Measurements from ENCODE around the gene ERG28.

Gene ERG28

GRCh38 chr14:75649337-75649736 is 11.3 kb downstream of the ERG28 start:
- Histone ChIP-seq H3K9ac (ENCODE audit: insufficient read length, low read depth) (no peak overlapping the region), H3K9me3 (ENCODE audit: insufficient read depth, low read length) (no peaks in the 10 kb centered on the region), H3K27me3 (ENCODE audit: insufficient read depth, insufficient read length) (no peaks in the 10 kb centered on the region), H3K4me1 (ENCODE audit: insufficient read depth, insufficient read length) (no peaks in the 10 kb centered on the region), H3K4me3 (ENCODE audit: insufficient read length, low read depth) (no peak overlapping the region), H3K36me3 (ENCODE audit: insufficient read depth, insufficient read length, low read length) (peaks cover 43% of the 10 kb centered on the region)
- DNase-seq (ENCODE audit: low read depth, low spot score): no peak
- TF ChIP-seq YY1 (IDR thresholded peaks at IDR 0.05; ENCODE audit: insufficient read depth, insufficient read length): no peak
- TF ChIP-seq SUZ12 (IDR thresholded peaks at IDR 0.05; ENCODE audit: extremely low read depth, insufficient read depth, insufficient read length): no peak
- no peak for TF ChIP-seq ZNF274 (IDR thresholded peaks at IDR 0.05; ENCODE audit: low read depth, low read length)

GRCh38 chr14:75648066-75648838 is 12.4 kb downstream of the ERG28 start:
- Histone ChIP-seq H3K4me3 (ENCODE audit: insufficient read length, low read depth) (no peak overlapping the region), H3K9me3 (ENCODE audit: insufficient read depth, low read length) (no peaks in the 10 kb centered on the region), H3K36me3 (ENCODE audit: insufficient read depth, insufficient read length, low read length) (peaks cover 43% of the 10 kb centered on the region), H3K27me3 (ENCODE audit: insufficient read depth, insufficient read length) (no peaks in the 10 kb centered on the region), H3K9ac (ENCODE audit: insufficient read length, low read depth) (no peak overlapping the region), H3K4me1 (ENCODE audit: insufficient read depth, insufficient read length) (no peaks in the 10 kb centered on the region)
- DNase-seq (ENCODE audit: low read depth, low spot score): no peak
- TF ChIP-seq ZNF274 (IDR thresholded peaks at IDR 0.05; ENCODE audit: low read depth, low read length) (no peak), SUZ12 (IDR thresholded peaks at IDR 0.05; ENCODE audit: extremely low read depth, insufficient read depth, insufficient read length) (no peak), YY1 (IDR thresholded peaks at IDR 0.05; ENCODE audit: insufficient read depth, insufficient read length) (no peak)

- Histone ChIP-seq H3K36me3 (ENCODE audit: insufficient read depth, insufficient read length, low read length) (peaks cover 40% of the 10 kb centered on the region), H3K4me3 (ENCODE audit: insufficient read length, low read depth) (no peak overlapping the region), H3K9ac (ENCODE audit: insufficient read length, low read depth) (no peak overlapping the region), H3K9me3 (ENCODE audit: insufficient read depth, low read length) (no peaks in the 10 kb centered on the region), H3K27me3 (ENCODE audit: insufficient read depth, insufficient read length) (no peaks in the 10 kb centered on the region), H3K4me1 (ENCODE audit: insufficient read depth, insufficient read length) (no peaks in the 10 kb centered on the region)
- no peak for DNase-seq (ENCODE audit: low read depth, low spot score)
- no peak for TF ChIP-seq ZNF274 (IDR thresholded peaks at IDR 0.05; ENCODE audit: low read depth, low read length)
- no peak for TF ChIP-seq SUZ12 (IDR thresholded peaks at IDR 0.05; ENCODE audit: extremely low read depth, insufficient read depth, insufficient read length)
- TF ChIP-seq YY1 (IDR thresholded peaks at IDR 0.05; ENCODE audit: insufficient read depth, insufficient read length): no peak
These were observed 13.0 kb downstream of the ERG28 start for GRCh38 chr14:75647640-75648039.

GRCh38 chr14:75646762-75647161 is 13.9 kb downstream of the ERG28 start:
- Histone ChIP-seq H3K36me3 (ENCODE audit: insufficient read depth, insufficient read length, low read length) (peaks cover 37% of the 10 kb centered on the region), H3K9ac (ENCODE audit: insufficient read length, low read depth) (no peak overlapping the region), H3K9me3 (ENCODE audit: insufficient read depth, low read length) (no peaks in the 10 kb centered on the region), H3K27me3 (ENCODE audit: insufficient read depth, insufficient read length) (no peaks in the 10 kb centered on the region), H3K4me1 (ENCODE audit: insufficient read depth, insufficient read length) (no peaks in the 10 kb centered on the region), H3K4me3 (ENCODE audit: insufficient read length, low read depth) (no peak overlapping the region)
- no peak for DNase-seq (ENCODE audit: low read depth, low spot score)
- no peak for TF ChIP-seq ZNF274 (IDR thresholded peaks at IDR 0.05; ENCODE audit: low read depth, low read length)
- TF ChIP-seq SUZ12 (IDR thresholded peaks at IDR 0.05; ENCODE audit: extremely low read depth, insufficient read depth, insufficient read length): no peak
- no peak for TF ChIP-seq YY1 (IDR thresholded peaks at IDR 0.05; ENCODE audit: insufficient read depth, insufficient read length)

- H3K9me3 ChIP-seq (ENCODE audit: insufficient read depth, low read length): no peaks in the 10 kb centered on the region
- TF ChIP-seq YY1 (IDR thresholded peaks at IDR 0.05; ENCODE audit: insufficient read depth, insufficient read length) (no peak), ZNF274 (IDR thresholded peaks at IDR 0.05; ENCODE audit: low read depth, low read length) (no peak), SUZ12 (IDR thresholded peaks at IDR 0.05; ENCODE audit: extremely low read depth, insufficient read depth, insufficient read length) (no peak)
- H3K27me3 ChIP-seq (ENCODE audit: insufficient read depth, insufficient read length): no peaks in the 10 kb centered on the region
- no peaks in the 10 kb centered on the region for H3K4me1 ChIP-seq (ENCODE audit: insufficient read depth, insufficient read length)
- DNase-seq (ENCODE audit: low read depth, low spot score): no peak
- no peak overlapping the region for H3K9ac ChIP-seq (ENCODE audit: insufficient read length, low read depth)
- peaks cover 25% of the 10 kb centered on the region for H3K36me3 ChIP-seq (ENCODE audit: insufficient read depth, insufficient read length, low read length)
- no peak overlapping the region for H3K4me3 ChIP-seq (ENCODE audit: insufficient read length, low read depth)
These were observed 15.6 kb downstream of the ERG28 start for GRCh38 chr14:75645056-75645455.

- no peaks in the 10 kb centered on the region for H3K9me3 ChIP-seq (ENCODE audit: insufficient read depth, low read length)
- DNase-seq (ENCODE audit: low read depth, low spot score): no peak
- H3K4me1 ChIP-seq (ENCODE audit: insufficient read depth, insufficient read length): no peaks in the 10 kb centered on the region
- H3K27me3 ChIP-seq (ENCODE audit: insufficient read depth, insufficient read length): no peaks in the 10 kb centered on the region
- no peak overlapping the region for H3K4me3 ChIP-seq (ENCODE audit: insufficient read length, low read depth)
- H3K9ac ChIP-seq (ENCODE audit: insufficient read length, low read depth): no peak overlapping the region
- peaks cover 15% of the 10 kb centered on the region for H3K36me3 ChIP-seq (ENCODE audit: insufficient read depth, insufficient read length, low read length)
- TF ChIP-seq ZNF274 (IDR thresholded peaks at IDR 0.05; ENCODE audit: low read depth, low read length) (no peak), SUZ12 (IDR thresholded peaks at IDR 0.05; ENCODE audit: extremely low read depth, insufficient read depth, insufficient read length) (no peak), YY1 (IDR thresholded peaks at IDR 0.05; ENCODE audit: insufficient read depth, insufficient read length) (no peak)
These were observed 16.7 kb downstream of the ERG28 start for GRCh38 chr14:75643985-75644384.

GRCh38 chr14:75640876-75641275 is 19.8 kb downstream of the ERG28 start:
- Histone ChIP-seq H3K9ac (ENCODE audit: insufficient read length, low read depth) (no peak overlapping the region), H3K36me3 (ENCODE audit: insufficient read depth, insufficient read length, low read length) (peaks cover 9% of the 10 kb centered on the region), H3K27me3 (ENCODE audit: insufficient read depth, insufficient read length) (no peaks in the 10 kb centered on the region), H3K9me3 (ENCODE audit: insufficient read depth, low read length) (no peaks in the 10 kb centered on the region), H3K4me3 (ENCODE audit: insufficient read length, low read depth) (no peak overlapping the region), H3K4me1 (ENCODE audit: insufficient read depth, insufficient read length) (peaks cover 4% of the 10 kb centered on the region)
- no peak for TF ChIP-seq ZNF274 (IDR thresholded peaks at IDR 0.05; ENCODE audit: low read depth, low read length)
- no peak for TF ChIP-seq YY1 (IDR thresholded peaks at IDR 0.05; ENCODE audit: insufficient read depth, insufficient read length)
- TF ChIP-seq SUZ12 (IDR thresholded peaks at IDR 0.05; ENCODE audit: extremely low read depth, insufficient read depth, insufficient read length): no peak
- no peak for DNase-seq (ENCODE audit: low read depth, low spot score)
